H1 (cell line): Measurements from ENCODE around the gene RHD. TPM values are rescaled to one million over a fixed set of nuclear protein-coding genes. Genes with fewer than 3 reads are reported as not detected.

Source experiments
- CTCF ChIA-PET: fragments of 300-600 bp; sonication (Branson Sonifier 250); formaldehyde crosslinking; loops from one replicate; lab custom pipeline; 2021; ENCODE audit not compliant: partially characterized antibody; lab: Charles Lee
- POLR2A ChIA-PET: fragments of 300-600 bp; sonication (Branson Sonifier 250); formaldehyde crosslinking; loops from one replicate; lab custom pipeline; 2021; ENCODE audit warnings: inconsistent platforms; ENCODE audit not compliant: partially characterized antibody; lab: Charles Lee
- DNase-seq, 2 experiments: peaks; one replicate each; pipeline versions ENCODE4 v3.0.0 to v3.0.0-alpha.2; 2010 to 2022; ENCODE audit warnings: low spot score in 2 of 2, low read depth in 1 of 2, mixed read lengths in 1 of 2
- FAIRE-seq: peaks from 2 replicates; lab custom pipeline; 2011; peaks lifted over from hg19 to GRCh38; lab: Jason Lieb, UNC
- H2AFZ ChIP-seq: 2 replicates; pipeline ENCODE4 v1.8.1; 2012; ENCODE audit warnings: low read length, inconsistent platforms
- H2AK5ac ChIP-seq: 2 replicates; pipeline ENCODE4 v1.6.1; 2013; ENCODE audit warnings: low read depth, low read length
- H2BK120ac ChIP-seq: replicated peaks from 2 replicates; pipeline ENCODE3; 2013; ENCODE audit warnings: low read depth, low read length, inconsistent platforms
- H2BK12ac ChIP-seq: 2 replicates; pipeline ENCODE4 v1.6.1; 2013; ENCODE audit warnings: low read depth, low read length
- H2BK15ac ChIP-seq: 2 replicates; pipeline ENCODE4 v1.6.1; 2013; ENCODE audit warnings: low read length
- H2BK20ac ChIP-seq: 2 replicates; pipeline ENCODE4 v1.6.1; 2013; ENCODE audit warnings: low read length
- H2BK5ac ChIP-seq: 2 replicates; pipeline ENCODE4 v1.6.1; 2013; ENCODE audit warnings: low read depth, low read length
- H3K14ac ChIP-seq: 2 replicates; pipeline ENCODE4 v1.6.1; 2013; ENCODE audit warnings: inconsistent platforms; ENCODE audit not compliant: insufficient read length
- H3K18ac ChIP-seq: 2 replicates; pipeline ENCODE4 v1.6.1; 2013; ENCODE audit warnings: low read length; ENCODE audit errors: extremely low read depth
- H3K23ac ChIP-seq: 2 replicates; pipeline ENCODE4 v1.6.1; 2013; ENCODE audit warnings: inconsistent platforms; ENCODE audit not compliant: insufficient read length
- H3K23me2 ChIP-seq: 2 replicates; pipeline ENCODE4 v1.6.1; 2013; ENCODE audit warnings: low read depth, low read length
- H3K27ac ChIP-seq: 2 replicates; pipeline ENCODE4 v1.6.1; 2011; ENCODE audit warnings: low read depth, low read length, inconsistent platforms
- H3K27me3 ChIP-seq, 4 experiments: replicated peaks in 1 of 4; 1 replicate in 1 of 4; 2 replicates in 3 of 4; pipeline versions ENCODE4 v1.6.1 to v1.8.1; 2011 to 2013; ENCODE audit warnings: low read length in 3 of 4, mild to moderate bottlenecking in 3 of 4, inconsistent platforms in 2 of 4, mixed read lengths in 2 of 4, moderate library complexity in 1 of 4; ENCODE audit not compliant: control insufficient read depth in 3 of 4, insufficient read depth in 3 of 4; ENCODE audit errors: extremely low read depth in 1 of 4
- H3K36me3 ChIP-seq, 4 experiments: 2 replicates each; pipeline versions ENCODE4 v1.6.1 to v1.8.1; 2011 to 2013; ENCODE audit warnings: mild to moderate bottlenecking in 4 of 4, low read length in 3 of 4, moderate library complexity in 2 of 4, control low read depth in 1 of 4, inconsistent platforms in 1 of 4; ENCODE audit not compliant: insufficient read depth in 4 of 4, control insufficient read depth in 2 of 4
- H3K4ac ChIP-seq: replicated peaks from 2 replicates; pipeline ENCODE3; 2013; ENCODE audit warnings: low read length, low read depth, mixed read lengths, inconsistent platforms; ENCODE audit not compliant: insufficient read length
- H3K4me1 ChIP-seq, 4 experiments: replicated peaks in 1 of 4; 1 replicate in 1 of 4; 2 replicates in 3 of 4; pipeline versions ENCODE4 v1.6.1 to v1.8.1; 2011 to 2013; ENCODE audit warnings: low read length in 3 of 4, inconsistent platforms in 2 of 4, mixed read lengths in 1 of 4; ENCODE audit not compliant: insufficient read depth in 4 of 4, control insufficient read depth in 3 of 4
- H3K4me2 ChIP-seq, 2 experiments: 2 replicates each; pipeline versions ENCODE4 v1.6.1 to v1.8.1; 2011 to 2013; ENCODE audit warnings: low read depth in 2 of 2, low read length in 2 of 2, control low read depth in 1 of 2, inconsistent platforms in 1 of 2, mild to moderate bottlenecking in 1 of 2; ENCODE audit not compliant: insufficient read depth in 1 of 2
- H3K4me3 ChIP-seq, 4 experiments: fragments of 200-600, 300-600 bp in 1 of 4; sonication (generic), shearing (Covaris generic), sonication (Bioruptor Twin) in 1 of 4; 2 replicates each; pipeline versions ENCODE4 v1.5.1 to v1.8.1; 2011 to 2016; ENCODE audit warnings: low read length in 4 of 4, low read depth in 3 of 4, control low read depth in 2 of 4, inconsistent platforms in 2 of 4, mild to moderate bottlenecking in 2 of 4, mixed read lengths in 1 of 4, moderate library complexity in 1 of 4; ENCODE audit not compliant: insufficient read depth in 2 of 4; ENCODE audit errors: extremely low read depth in 1 of 4
- H3K56ac ChIP-seq: replicated peaks from 2 replicates; pipeline ENCODE3; 2013; ENCODE audit warnings: low read depth, mild to moderate bottlenecking, mixed read lengths, low read length, inconsistent platforms; ENCODE audit not compliant: insufficient read length
- H3K79me1 ChIP-seq: 2 replicates; pipeline ENCODE4 v1.6.1; 2013; ENCODE audit warnings: low read depth, low read length, control low read depth
- H3K79me2 ChIP-seq, 2 experiments: 2 replicates each; pipeline versions ENCODE4 v1.6.1 to v1.8.1; 2012 to 2013; ENCODE audit warnings: low read length in 2 of 2, mild to moderate bottlenecking in 2 of 2, inconsistent platforms in 1 of 2; ENCODE audit not compliant: insufficient read depth in 2 of 2, control insufficient read depth in 1 of 2
- H3K9ac ChIP-seq, 4 experiments: replicated peaks in 1 of 4; 1 replicate in 1 of 4; 2 replicates in 3 of 4; pipeline versions ENCODE4 v1.6.1 to v1.8.1; 2011 to 2013; ENCODE audit warnings: low read depth in 3 of 4, low read length in 3 of 4, control low read depth in 2 of 4, mild to moderate bottlenecking in 2 of 4, moderate library complexity in 2 of 4, inconsistent platforms in 1 of 4; ENCODE audit errors: extremely low read depth in 1 of 4
- H3K9me3 ChIP-seq, 2 experiments: 2 replicates each; pipeline versions ENCODE4 v1.6.1 to v1.8.1; 2012 to 2013; ENCODE audit warnings: mild to moderate bottlenecking in 2 of 2, moderate library complexity in 2 of 2, control low read depth in 1 of 2, inconsistent platforms in 1 of 2, low read depth in 1 of 2, low read length in 1 of 2, mixed read lengths in 1 of 2; ENCODE audit not compliant: insufficient read depth in 2 of 2
- H4K20me1 ChIP-seq, 2 experiments: replicated peaks in 1 of 2; 2 replicates each; pipeline versions ENCODE3 to v1.8.1; 2011 to 2013; ENCODE audit warnings: inconsistent platforms in 2 of 2, low read length in 2 of 2, mild to moderate bottlenecking in 1 of 2; ENCODE audit not compliant: insufficient read depth in 2 of 2, control insufficient read depth in 1 of 2
- H4K5ac ChIP-seq: 2 replicates; pipeline ENCODE4 v1.6.1; 2013; ENCODE audit warnings: low read length, low read depth, mixed read lengths, inconsistent platforms; ENCODE audit not compliant: insufficient read length
- H4K8ac ChIP-seq: 2 replicates; pipeline ENCODE4 v1.8.0; 2013; ENCODE audit warnings: mild to moderate bottlenecking, moderate library complexity, low read length, inconsistent platforms; ENCODE audit not compliant: insufficient read depth; ENCODE audit errors: extremely low read depth
- H4K91ac ChIP-seq: replicated peaks from 2 replicates; pipeline ENCODE3; 2013; ENCODE audit warnings: low read length, mixed read lengths, inconsistent platforms; ENCODE audit not compliant: insufficient read length
- BACH1 ChIP-seq: IDR thresholded peaks from 2 replicates; pipeline ENCODE4 v1.6.1; 2012; ENCODE audit warnings: low read length, improper control_type of control experiment
- BCL11A ChIP-seq, 2 experiments: IDR thresholded peaks; one replicate each; pipeline ENCODE4 v1.6.1; 2011; ENCODE audit warnings: low read depth in 2 of 2, low read length in 2 of 2, mild to moderate bottlenecking in 2 of 2
- BRCA1 ChIP-seq: IDR thresholded peaks from 2 replicates; pipeline ENCODE4 v1.6.1; 2012; ENCODE audit warnings: low read depth, low read length, improper control_type of control experiment
- CHD1 ChIP-seq: IDR thresholded peaks from 2 replicates; pipeline ENCODE4 v1.6.1; 2012; ENCODE audit warnings: low read depth, low read length, improper control_type of control experiment
- GTF2F1 ChIP-seq: IDR thresholded peaks from 2 replicates; pipeline ENCODE4 v1.6.1; 2012; ENCODE audit warnings: low read depth, low read length, improper control_type of control experiment, borderline replicate concordance
- NRF1 ChIP-seq: IDR thresholded peaks from 2 replicates; pipeline ENCODE4 v1.6.1; 2011; ENCODE audit warnings: mild to moderate bottlenecking, low read depth, low read length, improper control_type of control experiment
- RFX5 ChIP-seq: IDR thresholded peaks from 2 replicates; pipeline ENCODE4 v1.6.1; 2011; ENCODE audit warnings: low read depth, low read length, improper control_type of control experiment, borderline replicate concordance
- RNF2 ChIP-seq: fragments of 200-900, 300-1000 bp; sonication (generic); IDR thresholded peaks from 2 replicates; pipeline ENCODE4 v1.7.1; 2016; ENCODE audit warnings: borderline replicate concordance, low read depth, mild to moderate bottlenecking, antibody characterized with exemption, low read length; ENCODE audit not compliant: poor library complexity, severe bottlenecking; ENCODE audit errors: missing control alignments
- SP1 ChIP-seq: IDR thresholded peaks from 2 replicates; pipeline ENCODE4 v1.6.1; 2011; ENCODE audit warnings: low read depth, low read length
- SP4 ChIP-seq: IDR thresholded peaks from 2 replicates; pipeline ENCODE4 v1.6.1; 2012; ENCODE audit warnings: low read length, inconsistent platforms
- TEAD4 ChIP-seq: IDR thresholded peaks from 2 replicates; pipeline ENCODE4 v1.6.1; 2012; ENCODE audit warnings: low read depth, low read length, inconsistent platforms, mixed read lengths
- WGBS, 2 experiments: shearing (Covaris generic) in 1 of 2; methylation state at CpG; one replicate each; pipeline versions ENCODE4 v1.1.6 to v1.1.7; 2013 to 2015; ENCODE audit warnings: low lambda C conversion rate in 2 of 2, mixed read lengths in 2 of 2, inconsistent platforms in 1 of 2, low coverage in 1 of 2, missing lambda C conversion rate in 1 of 2; ENCODE audit not compliant: insufficient replicate concordance in 2 of 2, insufficient coverage in 1 of 2, insufficient read length in 1 of 2; ENCODE audit errors: extremely low coverage in 1 of 2, missing lambda C conversion rate in 1 of 2; 5-methylcytosine and 5-hydroxymethylcytosine counted together
- polyA plus RNA-seq, 7 experiments: library from polyadenylated mRNA; depleted of rRNA in 3 of 7; stranded (reverse) in 5 of 7; unstranded in 2 of 7; fragments of >200 nt in 5 of 7; fragments of 200-250 nt in 2 of 7; gene quantifications; 1 replicate in 5 of 7; 2 replicates in 1 of 7; 4 replicates in 1 of 7; pipeline versions ENCODE4 v1.2.1 to v1.2.3, GENCODE V29; 2011 to 2013; ENCODE audit warnings: missing spikeins in 2 of 7, mixed read lengths in 2 of 7
- total RNA-seq: library from RNA; stranded (reverse); fragmentation: NEBNext Ultra II Directional; extraction: Animal tissue kit (Norgen Biotek cat#: 25700); gene quantifications from 2 replicates; pipeline ENCODE4 v1.2.1, GENCODE V29; 2021

The RHD gene
- total and polyA plus RNA-seq, 2 of the 8 experiments (the other 6 are each of a cell fraction or from before 2014, with no cell fraction given), result 0.21 TPM; not detected in 1

DNA sequence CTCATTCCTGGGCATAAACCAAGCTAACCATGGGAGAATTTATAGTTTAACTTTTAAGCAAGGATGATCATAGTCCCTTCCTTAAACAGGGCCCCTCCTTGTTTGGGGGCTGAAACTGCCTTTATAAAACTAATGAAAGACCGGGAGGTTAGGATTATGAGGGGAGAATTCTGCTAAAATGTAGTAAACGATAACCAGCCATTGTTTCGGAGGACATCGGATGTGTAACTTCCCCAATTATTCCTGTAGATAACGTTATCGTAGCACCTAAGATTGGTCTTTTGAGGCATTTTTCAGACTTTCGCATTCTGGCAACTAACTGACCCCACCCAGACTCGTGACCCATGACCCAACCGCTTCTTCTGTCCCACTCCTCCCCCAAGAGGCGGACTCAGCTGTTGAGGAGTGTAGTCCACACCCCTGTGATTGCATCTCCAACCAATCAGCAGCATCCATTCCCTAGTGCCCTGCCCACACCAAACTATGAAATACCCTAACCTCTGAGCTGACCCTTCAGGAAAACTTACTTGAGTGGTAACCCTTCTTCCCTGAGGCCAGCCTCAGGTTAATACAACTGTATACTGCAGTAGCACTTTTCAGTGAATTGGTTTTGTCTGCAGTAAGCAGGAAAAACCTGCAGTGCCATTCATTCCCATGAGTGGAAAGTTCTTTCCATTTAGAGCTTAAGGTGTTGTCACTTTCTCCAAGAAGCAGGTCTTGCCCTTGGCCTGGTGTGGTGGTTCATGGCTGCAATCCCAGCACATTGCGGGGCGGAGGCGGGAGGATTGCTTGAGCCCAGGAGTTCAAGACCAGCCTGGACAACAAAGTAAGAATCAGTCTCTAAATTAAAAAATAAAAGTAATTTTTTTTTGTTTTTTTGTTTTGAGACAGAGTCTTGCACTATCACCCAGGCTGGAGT, 39.2 kb upstream of the RHD start:
- Histone ChIP-seq H3K27ac (peak overlapping the region; percentile 94), H3K18ac (peak overlapping the region; percentile 20; the same call in 1 of the 2 replicates), H3K36me3 (peaks cover 3 to 16% (median 7%) of the 10 kb centered on the region in 4 experiments; a peak in 7 of 8 replicates), H4K91ac (peak overlapping the region; percentile 3), H3K4me2 (peak overlapping the region; percentile 65 to 96), H2AFZ (no peak overlapping the region), H2BK120ac (no peak overlapping the region), H3K27me3 (no peaks in the 10 kb centered on the region), H3K9ac (peak overlapping the region; percentile 71 to 91 (median 88)), H3K56ac (no peak overlapping the region), H3K79me1 (peaks cover 3% of the 10 kb centered on the region), H2BK5ac (peak overlapping the region; percentile 75), H3K9me3 (no peaks in the 10 kb centered on the region), H3K14ac (no peak overlapping the region), H3K4ac (no peak overlapping the region), H4K8ac (peak overlapping the region; percentile 88; the same call in 1 of the 2 replicates), H2AK5ac (no peak overlapping the region), H3K79me2 (peaks cover 0 to 26% of the 10 kb centered on the region in 2 experiments; a peak in 2 of 4 replicates), H4K5ac (peak overlapping the region; percentile 65), H4K20me1 (peaks cover 2% of the 10 kb centered on the region in 2 experiments), H3K23ac (no peak overlapping the region), H3K23me2 (peaks cover 4% of the 10 kb centered on the region), H3K4me1 (peaks cover 0 to 5% (median 3%) of the 10 kb centered on the region in 4 experiments; a peak in 5 of 7 replicates), H2BK12ac (no peak overlapping the region; the same call in 1 of the 2 replicates), H2BK20ac (no peak overlapping the region), H2BK15ac (no peak overlapping the region), H3K4me3 (peak overlapping the region; percentile 61 to 100 (median 90))
- peak; percentile 88 for FAIRE-seq
- peak in 1 of 2 experiments; percentile 68 for DNase-seq
- CTCF ChIA-PET, result interaction anchor here (1.0 to 1.8 kb wide), 4 partner anchors 15 to 30 kb away, joined by 3 to 4 read pairs (median 4); no protein-coding TSS in a partner anchor
- 23% methylated on average over 13 of the region's 13 CpGs; no CpG with 5 or more reads in 1 of the 2 experiments for WGBS, 2 experiments
- POLR2A ChIA-PET, result interaction anchor here (0.6 to 2.9 kb wide), 23 partner anchors 7 to 689 kb away, joined by 3 to 66 read pairs (median 4); partner anchors contain the start of genes MACO1 and RSRP1
- TF ChIP-seq BRCA1 (no peak), RNF2 (no peak), BCL11A (IDR thresholded peaks at IDR 0.05; ENCODE audit: low read depth in 2 of 2, low read length in 2 of 2) (no peak), CHD1 (peak; percentile 76), RFX5 (no peak), NRF1 (no peak), SP1 (0 out of 2 replicates have a peak, but pooled peaks have one; percentile 40), BACH1 (no peak), TEAD4 (no peak), SP4 (no peak), GTF2F1 (no peak)
